Body of pancreas (tissue), 4 donors: ENCODE data around the gene UTF1. TPM values are rescaled to one million over a fixed set of nuclear protein-coding genes. Genes with fewer than 3 reads are reported as not detected.

Experiments
- ATAC-seq: fragments of 150-250 bp; one replicate; pipeline ENCODE4 v1.9.1; 2016
- DNase-seq, 4 donors: peaks; one replicate each; pipeline ENCODE4 v3.0.0-alpha.2; 2019
- H3K27ac ChIP-seq, 4 donors: fragments of 200-600 bp; sonication (generic); 1 replicate in 3 of 4; 2 replicates in 1 of 4; pipeline versions ENCODE4 v1.5.1 to v1.6.1; 2016 to 2019; ENCODE audit warnings: mild to moderate bottlenecking in 1 of 4, mixed read lengths in 1 of 4, moderate library complexity in 1 of 4
- H3K27me3 ChIP-seq, 2 donors: fragments of 200-600 bp; sonication (generic); one replicate each; pipeline ENCODE4 v1.6.0; 2016; ENCODE audit warnings: mild to moderate bottlenecking in 1 of 2
- H3K36me3 ChIP-seq, 2 donors: fragments of 200-600 bp; sonication (generic); replicated peaks in 1 of 2; 2 replicates each; pipeline ENCODE4 v1.5.1; 2016; ENCODE audit warnings: low read depth in 2 of 2; ENCODE audit not compliant: insufficient read depth in 1 of 2
- H3K4me1 ChIP-seq: fragments of 200-600 bp; sonication (generic); one replicate; pipeline ENCODE4 v1.6.0; 2016
- H3K4me3 ChIP-seq, 2 donors: fragments of 200-600 bp; sonication (generic); 1 replicate in 1 of 2; 2 replicates in 1 of 2; pipeline ENCODE4 v1.5.1; 2016 to 2019
- H3K9me3 ChIP-seq, 3 donors: fragments of 200-600 bp; sonication (generic); 1 replicate in 2 of 3; 2 replicates in 1 of 3; pipeline ENCODE4 v1.5.1; 2016
- POLR2A ChIP-seq, 3 donors: fragments of 450-650 bp; IDR thresholded peaks; one replicate each; pipeline ENCODE4 v1.6.1; 2016; ENCODE audit warnings: antibody characterized with exemption in 3 of 3, mild to moderate bottlenecking in 2 of 3
- WGBS, 2 donors: methylation state at CpG; one replicate each; pipeline ENCODE4 v1.1.5; 2017; 5-methylcytosine and 5-hydroxymethylcytosine counted together
- intact Hi-C: fragments of 100-400 bp; cut with DNase I; formaldehyde crosslinking; loops from one replicate; pipeline ENCODE4 v1.15.1; 2023
- total RNA-seq, 2 donors: library from RNA; depleted of rRNA; stranded (reverse); fragments of >200 nt; gene quantifications; one replicate each; pipeline ENCODE4 v1.1.0, GENCODE V29; 2016
- TF ChIP-seq, protein P1 (sequence below), 7 experiments: fragments of 450-650 bp in 4 of 7; fragments of 200-600 bp in 3 of 7; sonication (generic) in 3 of 7; IDR thresholded peaks; one replicate each; pipeline ENCODE4 v1.5.1; 2016 to 2019; ENCODE audit warnings: antibody characterized with exemption in 7 of 7

The UTF1 gene
- total RNA-seq, 2 donors from 2014 or later: not detected

GRCh38 chr10:133271521-133272300 is 41.7 kb downstream of the UTF1 start:
- no peak for DNase-seq
- Histone ChIP-seq H3K36me3 (peaks cover 0 to 3% of the 10 kb centered on the region in 2 donors), H3K4me1 (peaks cover 7% of the 10 kb centered on the region), H3K4me3 (no peak overlapping the region), H3K9me3 (no peaks in the 10 kb centered on the region), H3K27me3 (no peaks in the 10 kb centered on the region), H3K27ac (no peak overlapping the region)
- ATAC-seq: no peak
- intact Hi-C loops: no loop called here
- WGBS, 2 donors: 82 to 87% methylated on average over 17 to 35 of the region's 35 CpGs
- no peak for TF ChIP-seq POLR2A (IDR thresholded peaks at IDR 0.05)
- TF ChIP-seq, protein P1, sequence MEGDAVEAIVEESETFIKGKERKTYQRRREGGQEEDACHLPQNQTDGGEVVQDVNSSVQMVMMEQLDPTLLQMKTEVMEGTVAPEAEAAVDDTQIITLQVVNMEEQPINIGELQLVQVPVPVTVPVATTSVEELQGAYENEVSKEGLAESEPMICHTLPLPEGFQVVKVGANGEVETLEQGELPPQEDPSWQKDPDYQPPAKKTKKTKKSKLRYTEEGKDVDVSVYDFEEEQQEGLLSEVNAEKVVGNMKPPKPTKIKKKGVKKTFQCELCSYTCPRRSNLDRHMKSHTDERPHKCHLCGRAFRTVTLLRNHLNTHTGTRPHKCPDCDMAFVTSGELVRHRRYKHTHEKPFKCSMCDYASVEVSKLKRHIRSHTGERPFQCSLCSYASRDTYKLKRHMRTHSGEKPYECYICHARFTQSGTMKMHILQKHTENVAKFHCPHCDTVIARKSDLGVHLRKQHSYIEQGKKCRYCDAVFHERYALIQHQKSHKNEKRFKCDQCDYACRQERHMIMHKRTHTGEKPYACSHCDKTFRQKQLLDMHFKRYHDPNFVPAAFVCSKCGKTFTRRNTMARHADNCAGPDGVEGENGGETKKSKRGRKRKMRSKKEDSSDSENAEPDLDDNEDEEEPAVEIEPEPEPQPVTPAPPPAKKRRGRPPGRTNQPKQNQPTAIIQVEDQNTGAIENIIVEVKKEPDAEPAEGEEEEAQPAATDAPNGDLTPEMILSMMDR (IDR thresholded peaks at IDR 0.05): no peak

DNA sequence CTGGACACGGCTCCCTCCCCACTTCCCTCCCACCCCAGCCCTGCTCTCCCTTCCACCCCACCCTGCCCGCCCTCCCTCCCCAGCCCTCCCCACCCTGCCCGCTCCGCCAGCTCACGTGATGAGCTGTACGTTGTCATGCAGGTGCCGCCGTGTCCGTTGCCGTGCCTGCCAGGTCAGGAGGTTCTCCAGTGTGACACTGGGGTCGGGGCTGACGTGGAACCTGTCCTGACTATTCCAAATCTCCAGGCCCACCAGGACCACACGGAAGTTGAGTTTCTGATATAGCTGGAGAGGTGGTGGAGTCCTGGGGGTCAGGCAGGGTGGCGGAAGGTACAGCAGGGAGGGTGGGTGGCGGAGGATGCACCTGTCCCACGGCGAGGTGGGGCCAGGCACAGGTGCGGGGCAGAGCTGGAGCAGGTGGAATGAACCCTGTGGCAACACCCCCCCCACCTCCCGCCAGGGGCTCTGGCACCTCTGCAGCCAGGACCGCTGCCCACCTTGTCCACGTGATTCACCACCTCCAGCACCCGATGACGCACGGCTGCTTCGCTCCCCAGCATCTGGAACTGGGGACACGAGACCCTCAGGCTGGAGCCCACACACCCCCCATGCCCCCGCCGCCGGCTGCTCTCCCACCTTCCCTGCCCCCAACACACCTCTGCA is 42.4 kb downstream of the UTF1 start:
- WGBS, 2 donors: 83 to 84% methylated on average over 20 to 22 of the region's 29 CpGs
- TF ChIP-seq POLR2A (IDR thresholded peaks at IDR 0.05): no peak
- TF ChIP-seq, protein P1 (IDR thresholded peaks at IDR 0.05): no peak
- intact Hi-C loops: no loop called here
- H3K4me1 ChIP-seq: peaks cover 15% of the 10 kb centered on the region
- H3K9me3 ChIP-seq: no peaks in the 10 kb centered on the region
- H3K4me3 ChIP-seq: no peak overlapping the region
- ATAC-seq: no peak
- no peak for DNase-seq
- no peaks in the 10 kb centered on the region for H3K27me3 ChIP-seq
- H3K27ac ChIP-seq: no peak overlapping the region
- H3K36me3 ChIP-seq: peaks cover 0 to 3% of the 10 kb centered on the region in 2 donors

- intact Hi-C loops: no loop called here
- no peak for ATAC-seq
- H3K9me3 ChIP-seq: no peaks in the 10 kb centered on the region
- H3K4me1 ChIP-seq: peaks cover 20% of the 10 kb centered on the region
- peaks cover 0 to 3% of the 10 kb centered on the region in 2 donors for H3K36me3 ChIP-seq
- TF ChIP-seq POLR2A (IDR thresholded peaks at IDR 0.05): no peak
- TF ChIP-seq, protein P1 (IDR thresholded peaks at IDR 0.05): no peak
- no peaks in the 10 kb centered on the region for H3K27me3 ChIP-seq
- WGBS, 2 donors: 90 to 93% methylated on average over 7 to 20 of the region's 25 CpGs
- no peak for DNase-seq
- no peak overlapping the region for H3K27ac ChIP-seq
- no peak overlapping the region for H3K4me3 ChIP-seq
Measured at GRCh38 chr10:133272964-133273420, 43.0 kb downstream of the UTF1 start.

- ATAC-seq (no peak), DNase-seq (no peak)
- Histone ChIP-seq H3K36me3 (peaks cover 0 to 3% of the 10 kb centered on the region in 2 donors), H3K9me3 (no peaks in the 10 kb centered on the region), H3K27ac (no peak overlapping the region), H3K4me1 (peaks cover 27% of the 10 kb centered on the region), H3K27me3 (no peaks in the 10 kb centered on the region), H3K4me3 (no peak overlapping the region)
- TF ChIP-seq, protein P1 (IDR thresholded peaks at IDR 0.05): no peak
- no peak for TF ChIP-seq POLR2A (IDR thresholded peaks at IDR 0.05)
- intact Hi-C loops: no loop called here
- 89 to 100% methylated on average over 1 to 22 of the region's 28 CpGs for WGBS, 2 donors
Measured at GRCh38 chr10:133273534-133274143, 43.6 kb downstream of the UTF1 start.
